ENCODE results near the gene NRARP. TPM values are rescaled to one million over a fixed set of nuclear protein-coding genes. Genes with fewer than 3 reads are reported as not detected.

NRARP gene
- total RNA-seq, 1 experiment from 2014 or later: 1.0 TPM

DNA sequence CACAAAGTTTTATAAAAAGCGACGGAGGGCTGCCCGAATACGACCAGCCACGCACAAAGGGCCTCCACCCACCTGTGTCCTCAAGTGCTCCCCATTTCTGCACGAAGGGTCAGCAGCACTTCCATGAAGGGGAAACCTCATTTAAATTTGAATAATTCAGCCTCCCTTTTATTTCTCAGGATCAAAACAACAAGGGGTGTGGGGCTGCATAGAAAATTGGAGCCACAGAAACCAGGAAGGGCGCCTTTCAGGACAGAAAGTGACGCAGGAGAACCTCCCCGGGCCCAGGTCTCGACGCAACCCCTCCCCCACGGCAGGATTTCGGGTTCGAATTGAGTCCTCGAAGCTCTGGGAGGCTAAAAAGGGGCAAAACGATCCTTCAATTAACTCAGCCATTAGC, 2.1 kb downstream of the NRARP start:
- peak; percentile 51 to 66 for DNase-seq
- H3K36me3 ChIP-seq: no peaks in the 10 kb centered on the region
- H3K4me3 ChIP-seq: peak overlapping the region; percentile 20
- H3K9me3 ChIP-seq (replicated peaks): no peaks in the 10 kb centered on the region
- peaks cover 34% of the 10 kb centered on the region for H3K27me3 ChIP-seq
- no peak overlapping the region for H3K27ac ChIP-seq
- peaks cover 36% of the 10 kb centered on the region for H3K4me1 ChIP-seq

DNA sequence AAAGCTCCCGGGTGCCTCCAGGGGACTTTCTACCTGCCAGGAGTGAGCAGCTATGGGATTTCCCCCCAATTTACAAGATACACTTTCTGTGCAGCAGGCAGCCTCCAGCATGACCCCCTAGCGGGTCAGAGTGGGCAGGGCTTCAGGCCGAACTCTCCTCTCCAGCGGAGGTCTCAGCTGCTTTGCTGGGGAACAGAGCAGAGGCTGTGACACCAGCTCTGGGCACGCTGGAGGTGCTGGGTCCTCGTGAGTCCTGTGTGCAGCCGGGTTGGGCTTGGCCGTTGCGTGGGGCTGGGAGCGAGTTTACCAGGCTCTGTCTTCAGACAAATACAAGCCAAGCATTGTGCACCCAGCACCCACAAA, 2.9 kb downstream of the NRARP start:
- peak in 1 of 2 experiments; percentile 38 for DNase-seq
- H3K9me3 ChIP-seq (replicated peaks): peaks cover 7% of the 10 kb centered on the region; the same call in 1 of the 2 replicates
- no peaks in the 10 kb centered on the region for H3K36me3 ChIP-seq
- H3K4me1 ChIP-seq: peaks cover 29% of the 10 kb centered on the region
- H3K4me3 ChIP-seq: no peak overlapping the region
- H3K27me3 ChIP-seq: peaks cover 34% of the 10 kb centered on the region
- no peak overlapping the region for H3K27ac ChIP-seq

DNA sequence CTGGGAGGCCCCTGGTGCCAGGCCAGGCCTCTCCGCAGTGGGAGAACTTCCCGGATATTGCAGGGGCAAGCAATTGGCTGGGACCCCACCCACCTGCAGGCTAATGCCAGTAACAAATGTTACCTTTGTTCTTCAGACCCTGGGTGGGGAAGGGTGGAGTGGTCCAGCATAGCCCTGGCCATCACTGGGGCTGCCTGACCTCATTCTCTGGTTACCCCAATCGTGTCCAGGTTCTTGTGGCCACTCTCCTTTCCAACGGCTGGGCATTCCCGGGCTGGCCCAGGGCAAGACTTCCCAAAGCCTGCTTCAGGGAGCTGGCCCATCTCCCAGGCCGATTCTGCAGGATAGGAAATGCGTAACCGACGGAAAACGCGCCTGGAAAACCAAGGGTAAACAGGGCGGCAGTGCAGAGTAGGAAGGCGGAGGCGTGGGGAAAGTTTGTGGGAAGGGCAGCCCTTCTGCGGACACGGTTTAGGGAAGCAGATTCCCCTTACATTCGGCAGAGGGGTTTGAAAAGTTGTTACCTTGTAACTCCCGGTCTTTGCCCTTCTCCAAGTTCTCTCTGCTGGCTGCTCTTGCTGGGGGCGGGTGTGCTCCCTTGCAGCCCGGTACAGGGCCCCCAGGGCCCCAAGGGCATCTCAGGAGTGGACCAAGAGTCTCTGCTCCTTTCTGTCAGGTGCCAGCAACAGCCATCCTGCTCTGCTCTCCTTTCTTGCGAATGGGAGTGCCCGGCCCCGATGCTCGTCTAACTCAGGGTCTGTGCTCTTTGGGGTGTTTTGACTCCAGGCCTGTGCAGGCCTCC, 3.5 kb downstream of the NRARP start:
- Histone ChIP-seq H3K27ac (no peak overlapping the region), H3K27me3 (peaks cover 34% of the 10 kb centered on the region), H3K36me3 (no peaks in the 10 kb centered on the region), H3K4me3 (no peak overlapping the region), H3K9me3 (replicated peaks) (peaks cover 7% of the 10 kb centered on the region; the same call in 1 of the 2 replicates), H3K4me1 (peaks cover 25% of the 10 kb centered on the region)
- DNase-seq: no peak

DNA sequence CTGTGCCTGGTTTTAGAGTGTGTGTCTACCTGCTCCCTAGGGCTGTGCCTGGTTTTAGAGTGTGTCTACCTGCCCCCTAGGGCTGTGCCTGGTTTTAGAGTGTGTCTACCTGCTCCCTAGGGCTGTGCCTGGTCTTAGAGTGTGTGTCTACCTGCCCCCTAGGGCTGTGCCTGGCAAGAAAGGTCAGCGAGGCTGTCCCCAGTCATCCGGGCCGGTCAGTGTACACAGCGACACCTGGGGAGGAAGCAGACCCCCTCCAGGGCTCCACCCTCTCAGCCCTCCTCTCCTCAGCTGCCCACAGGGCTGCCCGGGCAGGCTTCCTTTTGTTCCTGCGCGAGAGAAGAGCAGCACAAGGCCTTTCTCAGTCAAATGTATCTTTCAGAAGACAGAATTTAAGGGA, 4.1 kb downstream of the NRARP start:
- peaks cover 7% of the 10 kb centered on the region; the same call in 1 of the 2 replicates for H3K9me3 ChIP-seq (replicated peaks)
- H3K4me1 ChIP-seq: peaks cover 22% of the 10 kb centered on the region
- no peak for DNase-seq
- peaks cover 34% of the 10 kb centered on the region for H3K27me3 ChIP-seq
- no peak overlapping the region for H3K27ac ChIP-seq
- no peaks in the 10 kb centered on the region for H3K36me3 ChIP-seq
- H3K4me3 ChIP-seq: no peak overlapping the region

DNA sequence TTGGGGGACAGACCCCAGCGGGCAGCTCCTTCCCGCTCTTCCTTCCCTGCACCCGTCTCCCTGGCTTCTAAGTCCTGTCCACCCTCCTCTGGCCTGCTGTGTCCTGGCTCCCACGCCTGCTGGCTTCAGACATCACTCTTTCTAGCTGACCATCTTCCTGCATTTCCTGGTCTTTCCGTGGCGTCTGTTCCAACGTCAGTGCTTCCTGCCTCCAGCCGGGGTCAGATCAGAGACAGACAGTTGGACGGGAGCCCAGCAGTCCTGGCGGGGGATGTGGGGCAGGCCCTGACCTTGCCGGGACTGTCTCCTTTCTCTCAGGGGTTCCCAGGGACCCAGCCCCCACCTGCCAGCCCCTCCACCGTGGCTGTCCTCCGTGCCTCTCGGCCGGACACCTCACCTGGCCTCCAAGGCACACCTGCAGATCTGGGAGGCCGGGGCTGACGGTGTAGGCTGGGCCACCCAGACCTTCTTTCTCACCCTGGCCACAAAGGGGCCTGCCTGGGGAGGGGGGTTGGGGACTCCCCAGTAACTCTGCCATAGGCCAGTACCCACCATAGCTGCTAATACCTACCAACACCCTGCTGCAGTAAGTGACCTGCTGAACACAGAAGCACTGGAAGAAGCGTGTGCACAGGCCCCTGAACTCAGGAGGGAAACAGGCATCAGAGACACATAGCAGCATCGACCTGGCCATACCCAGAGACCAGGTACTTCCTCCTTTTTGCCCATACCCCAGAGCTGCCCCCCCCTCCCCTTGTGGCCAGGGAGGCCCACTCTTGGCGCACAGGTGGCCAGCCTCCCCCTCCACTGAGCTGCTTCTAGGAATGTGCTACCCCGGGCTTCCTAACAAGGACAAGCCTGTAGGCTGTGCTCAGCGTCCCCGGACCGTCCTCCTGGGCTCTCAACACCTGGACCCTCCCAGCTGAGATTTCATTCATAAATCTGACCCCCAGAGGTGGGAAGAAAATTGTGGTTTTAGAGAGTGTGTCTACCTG, 5.1 kb downstream of the NRARP start:
- no peak overlapping the region for H3K27ac ChIP-seq
- H3K9me3 ChIP-seq (replicated peaks): peaks cover 7% of the 10 kb centered on the region; the same call in 1 of the 2 replicates
- H3K4me3 ChIP-seq: no peak overlapping the region
- H3K36me3 ChIP-seq: no peaks in the 10 kb centered on the region
- peaks cover 22% of the 10 kb centered on the region for H3K4me1 ChIP-seq
- peaks cover 34% of the 10 kb centered on the region for H3K27me3 ChIP-seq
- DNase-seq: no peak

DNA sequence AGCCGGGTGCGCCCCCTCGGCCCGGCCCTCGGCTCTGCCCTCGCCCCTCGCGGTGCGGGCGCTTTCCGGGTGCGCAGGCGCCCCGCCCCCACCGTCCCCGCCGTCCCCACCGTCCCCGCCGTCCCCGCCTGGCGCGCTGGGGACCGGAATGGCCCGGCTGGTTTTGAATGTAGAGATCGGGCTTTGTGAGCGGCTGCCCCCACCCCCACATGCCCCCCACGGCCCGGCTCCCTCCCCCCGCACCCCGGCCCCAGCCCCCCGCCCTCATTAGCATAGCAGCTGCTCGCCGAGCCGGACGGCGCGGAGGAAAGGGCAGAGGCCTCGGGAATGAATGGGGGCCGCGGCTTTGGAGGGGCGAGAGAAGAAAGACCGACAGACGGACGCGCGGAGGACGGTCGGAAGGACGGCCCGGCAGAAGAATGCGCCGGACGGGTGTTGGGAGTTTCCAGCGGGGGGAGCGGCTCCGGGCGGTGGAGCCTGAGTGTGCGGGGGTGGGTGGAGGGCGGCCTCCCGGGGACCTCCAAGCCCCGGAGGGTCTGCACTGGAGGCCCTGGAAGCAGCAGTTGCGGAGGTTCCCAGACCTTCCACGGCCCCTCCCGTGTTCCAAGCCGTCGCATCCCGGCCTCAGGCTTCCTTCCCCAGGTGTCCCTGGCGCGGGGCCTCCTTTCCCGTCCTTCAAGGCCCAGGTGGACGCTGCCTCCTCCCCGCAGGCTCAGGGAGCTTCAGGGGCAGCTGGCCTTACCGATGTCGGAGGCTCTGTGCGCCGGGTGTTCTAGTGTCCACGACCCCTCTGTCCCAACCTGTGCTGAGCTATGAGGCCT, 6.0 kb downstream of the NRARP start:
- Histone ChIP-seq H3K9me3 (replicated peaks) (peaks cover 7% of the 10 kb centered on the region; the same call in 1 of the 2 replicates), H3K36me3 (no peaks in the 10 kb centered on the region), H3K4me3 (no peak overlapping the region), H3K4me1 (peaks cover 22% of the 10 kb centered on the region), H3K27ac (no peak overlapping the region), H3K27me3 (peaks cover 34% of the 10 kb centered on the region)
- peak in 1 of 2 experiments; percentile 27 for DNase-seq

DNA sequence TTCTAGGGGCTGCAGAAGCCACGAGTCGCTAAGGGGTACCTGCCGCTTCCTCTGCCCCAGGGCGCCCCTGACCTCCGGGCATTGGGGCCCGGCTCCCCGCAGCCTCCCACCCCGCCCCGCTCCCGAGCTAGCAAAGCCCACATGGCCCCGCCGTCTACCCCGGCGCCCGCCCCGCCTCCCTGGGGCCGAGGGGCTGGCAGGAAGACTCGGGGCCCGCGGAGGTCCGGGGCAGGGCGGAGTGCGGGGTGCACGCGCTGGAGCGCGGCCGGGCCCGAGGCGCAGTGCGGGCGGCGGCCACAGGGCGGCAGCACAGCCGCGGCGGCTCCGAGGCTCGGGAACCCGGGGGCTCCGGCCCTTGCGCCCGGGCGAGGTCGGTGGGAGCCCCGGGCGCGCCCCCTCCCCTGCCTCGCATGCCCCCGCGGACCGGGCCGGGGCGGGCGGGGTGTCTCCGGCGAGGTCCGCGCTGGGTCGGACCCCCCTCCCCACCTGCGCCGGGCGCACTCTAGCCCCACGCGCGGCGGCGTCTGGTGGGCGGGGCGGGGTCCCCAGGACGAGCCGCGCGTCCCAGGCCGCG, 6.7 kb downstream of the NRARP start:
- H3K4me3 ChIP-seq: no peak overlapping the region; the same call in 1 of the 2 replicates
- H3K27me3 ChIP-seq: peaks cover 34% of the 10 kb centered on the region
- H3K36me3 ChIP-seq: no peaks in the 10 kb centered on the region
- no peak overlapping the region for H3K27ac ChIP-seq
- DNase-seq: peak in 1 of 2 experiments; percentile 39
- H3K9me3 ChIP-seq (replicated peaks): peaks cover 7% of the 10 kb centered on the region; the same call in 1 of the 2 replicates
- peaks cover 22% of the 10 kb centered on the region for H3K4me1 ChIP-seq

DNA sequence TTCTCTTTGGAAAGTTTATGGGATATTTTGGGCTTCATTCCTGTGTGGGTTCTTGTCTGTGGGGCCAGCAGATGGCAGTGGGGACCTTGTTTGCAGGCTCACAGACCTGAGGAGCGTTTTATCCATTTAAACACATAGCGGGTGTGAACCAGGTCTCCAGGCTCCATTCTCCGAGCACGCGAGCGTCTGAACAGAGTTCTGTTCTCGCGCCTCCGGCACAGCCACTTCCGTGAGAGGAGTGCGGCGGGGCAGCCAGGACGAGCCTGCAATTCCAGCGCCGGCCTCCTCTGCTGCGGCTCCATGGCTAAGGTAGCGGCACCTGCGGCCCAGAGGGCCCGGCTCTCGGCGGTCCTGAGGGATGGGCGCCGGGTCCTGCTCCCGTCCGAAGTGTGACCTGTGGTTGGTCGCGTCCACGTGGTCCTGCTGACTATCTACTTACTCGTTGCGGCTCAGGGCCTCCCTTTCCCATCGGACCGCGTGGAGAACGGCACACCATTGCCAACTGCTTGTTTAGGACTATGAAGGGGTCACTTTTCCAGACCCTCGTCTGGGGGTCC, 7.3 kb downstream of the NRARP start:
- H3K9me3 ChIP-seq (replicated peaks): peaks cover 7% of the 10 kb centered on the region; the same call in 1 of the 2 replicates
- peaks cover 29% of the 10 kb centered on the region for H3K27me3 ChIP-seq
- DNase-seq: no peak
- no peak overlapping the region for H3K27ac ChIP-seq
- H3K4me3 ChIP-seq: no peak overlapping the region
- peaks cover 16% of the 10 kb centered on the region for H3K4me1 ChIP-seq
- no peaks in the 10 kb centered on the region for H3K36me3 ChIP-seq

DNA sequence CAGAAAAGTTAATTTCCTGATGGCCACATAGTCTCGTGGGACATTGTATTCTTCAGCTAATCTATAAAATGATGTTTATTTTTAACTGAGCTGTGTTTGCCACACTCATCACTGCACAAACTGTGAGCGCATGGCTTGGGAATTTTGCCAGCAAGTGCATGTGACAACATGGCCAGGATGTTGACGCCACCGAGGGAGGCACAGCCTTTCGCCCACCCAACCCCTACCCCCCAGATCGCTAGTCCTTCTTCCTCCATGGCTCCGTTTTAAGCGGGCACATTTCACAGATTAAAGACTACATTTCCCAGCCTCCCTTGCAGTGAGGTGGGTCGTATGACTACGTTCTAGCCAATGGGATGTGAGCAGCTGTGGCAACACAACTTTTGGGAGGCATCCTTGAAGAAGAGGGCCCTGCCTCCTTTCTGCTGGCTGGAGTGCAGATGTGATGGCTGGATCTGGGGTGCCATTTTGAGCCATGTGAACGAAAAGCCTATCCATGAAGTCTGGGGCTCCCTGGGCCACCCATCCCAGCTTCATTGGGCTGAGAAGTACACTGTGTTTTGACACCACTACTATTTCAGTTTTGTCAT, 7.9 kb downstream of the NRARP start:
- Histone ChIP-seq H3K27ac (no peak overlapping the region), H3K4me1 (peaks cover 14% of the 10 kb centered on the region; the same call in 1 of the 2 replicates), H3K4me3 (no peak overlapping the region), H3K27me3 (peaks cover 25% of the 10 kb centered on the region), H3K36me3 (no peaks in the 10 kb centered on the region), H3K9me3 (replicated peaks) (peaks cover 7% of the 10 kb centered on the region; the same call in 1 of the 2 replicates)
- peak; percentile 65 to 72 for DNase-seq

DNA sequence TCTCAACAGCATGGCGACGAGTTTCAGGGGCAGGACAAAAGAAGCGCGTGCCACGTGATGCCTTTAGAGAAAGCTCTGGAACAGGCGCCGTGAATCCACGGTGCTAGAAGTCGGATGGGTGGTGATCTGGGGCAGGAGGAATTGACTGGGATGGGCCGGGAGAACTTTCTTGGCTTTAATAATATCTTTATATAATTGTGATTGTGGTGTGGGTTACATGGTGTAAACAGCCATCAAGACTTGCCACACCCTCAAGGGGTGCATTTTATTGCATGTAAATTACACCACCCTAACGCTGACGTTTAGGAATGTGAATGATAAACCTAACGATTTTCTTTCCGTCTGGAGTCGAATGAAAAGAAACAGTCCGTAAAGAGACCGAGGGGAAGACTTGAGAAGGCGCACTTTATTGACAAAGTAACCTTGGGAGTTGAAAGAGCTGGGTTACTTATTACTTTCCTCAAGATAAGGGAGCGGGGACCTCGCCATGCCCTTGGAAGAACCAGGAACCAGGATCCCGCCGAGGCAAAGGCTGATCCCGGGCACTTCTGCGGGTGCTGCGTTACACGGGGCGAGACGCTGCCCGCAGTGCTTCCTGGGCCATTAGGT, 8.5 kb downstream of the NRARP start:
- Histone ChIP-seq H3K4me3 (no peak overlapping the region), H3K4me1 (peaks cover 8% of the 10 kb centered on the region; the same call in 1 of the 2 replicates), H3K27ac (no peak overlapping the region), H3K36me3 (no peaks in the 10 kb centered on the region), H3K27me3 (peaks cover 19% of the 10 kb centered on the region), H3K9me3 (replicated peaks) (peaks cover 7% of the 10 kb centered on the region; the same call in 1 of the 2 replicates)
- DNase-seq: no peak

DNA sequence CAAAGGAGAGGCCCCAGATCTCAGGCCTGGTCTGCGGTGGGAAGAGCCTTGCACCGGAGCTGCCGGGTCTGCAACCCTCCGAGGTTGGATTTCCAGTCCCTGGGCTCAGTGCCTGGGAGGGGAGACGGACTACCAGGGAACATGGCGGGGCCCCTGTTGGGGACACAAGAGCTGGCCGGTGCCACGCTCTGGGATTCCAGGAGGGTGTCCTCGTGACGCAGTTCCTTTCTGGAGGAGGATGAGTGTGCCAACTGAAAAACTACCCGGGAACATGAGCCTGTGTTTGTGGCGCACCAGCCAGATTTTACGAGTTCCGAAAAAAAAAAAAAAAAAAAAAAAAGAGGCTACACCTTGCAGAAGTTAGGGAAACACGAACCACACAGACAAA, 9.0 kb downstream of the NRARP start:
- H3K4me3 ChIP-seq: no peak overlapping the region
- no peak for DNase-seq
- peaks cover 14% of the 10 kb centered on the region for H3K27me3 ChIP-seq
- H3K27ac ChIP-seq: no peak overlapping the region
- H3K9me3 ChIP-seq (replicated peaks): peaks cover 7% of the 10 kb centered on the region; the same call in 1 of the 2 replicates
- no peaks in the 10 kb centered on the region for H3K36me3 ChIP-seq
- 0 out of 2 replicates have a peak, but pooled peaks cover 7% of the 10 kb centered on the region for H3K4me1 ChIP-seq

DNA sequence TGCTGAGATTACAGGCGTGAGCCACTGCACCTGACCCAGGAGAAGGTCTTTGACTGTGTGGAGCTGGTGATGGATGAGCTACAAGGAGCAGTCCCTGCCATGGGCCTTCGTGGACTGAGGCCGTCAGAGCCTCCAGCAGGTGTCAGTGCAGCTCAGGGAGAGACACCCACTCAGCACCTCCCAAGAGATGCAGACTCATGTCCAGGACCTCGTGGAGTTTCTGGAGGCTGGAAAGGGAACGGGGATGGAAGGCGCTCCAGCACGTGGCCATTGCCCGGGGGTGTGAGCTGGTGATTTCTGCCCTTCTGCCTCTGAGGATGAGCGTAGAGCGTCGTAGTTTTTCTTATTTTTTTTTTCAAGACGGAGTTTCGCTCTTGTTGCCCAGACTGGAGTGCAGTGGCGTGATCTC, 15.1 kb downstream of the NRARP start:
- Histone ChIP-seq H3K9me3 (replicated peaks) (no peaks in the 10 kb centered on the region), H3K4me3 (no peak overlapping the region), H3K27me3 (no peaks in the 10 kb centered on the region), H3K27ac (no peak overlapping the region), H3K4me1 (peaks cover 6% of the 10 kb centered on the region), H3K36me3 (no peaks in the 10 kb centered on the region)
- DNase-seq: peak; percentile 70 to 83

Data from SJCRH30 (cell line).